Activated CD4-positive, alpha-beta T cell treated with anti-CD3 and anti-CD28 coated beads, Interleukin-10, Interleukin-2, amounts not matched to agents 100 ng/mL and 50 ng/mL, durations not matched to agents 16 hours and 8 hours (primary cell): Measurements from ENCODE around the gene NNAT.
"Not testable (repeated sequence)": the region's sequence is repeated elsewhere in the genome, so short reads cannot be mapped to it uniquely, and the experiment has no call there.

Experiments
- DNase-seq: peaks from one replicate; pipeline ENCODE4 v3.0.0-alpha.2; 2020

Gene NNAT

GRCh38 chr20:37521061-37521771 is at the start of gene NNAT:
Gene NNAT, plus strand, starts transcription at chr20:37521250. Its CDS starts 82 bp downstream, at chr20:37521332.
- no peak for DNase-seq

GRCh38 chr20:37471741-37472235 is 49.3 kb upstream of the NNAT start:
- DNase-seq = no peak

GRCh38 chr20:37472435-37472834 is 48.6 kb upstream of the NNAT start:
- not testable (repeated sequence) for DNase-seq

GRCh38 chr20:37473249-37474000 is 47.6 kb upstream of the NNAT start:
- no peak for DNase-seq

- no peak for DNase-seq
Measured at GRCh38 chr20:37474386-37474785, 46.7 kb upstream of the NNAT start.

GRCh38 chr20:37475252-37475651 is 45.8 kb upstream of the NNAT start:
- DNase-seq = no peak

GRCh38 chr20:37477041-37477440 is 44.0 kb upstream of the NNAT start:
- no peak for DNase-seq

GRCh38 chr20:37479266-37479665 is 41.8 kb upstream of the NNAT start:
- no peak for DNase-seq

GRCh38 chr20:37479925-37480691 is 40.9 kb upstream of the NNAT start:
- no peak for DNase-seq

GRCh38 chr20:37480919-37481318 is 40.1 kb upstream of the NNAT start:
- DNase-seq = no peak

GRCh38 chr20:37481610-37482009 is 39.4 kb upstream of the NNAT start:
- DNase-seq = no peak

GRCh38 chr20:37484331-37484730 is 36.7 kb upstream of the NNAT start:
- DNase-seq = no peak

GRCh38 chr20:37486209-37486608 is 34.8 kb upstream of the NNAT start:
- DNase-seq = not testable (repeated sequence)

GRCh38 chr20:37490663-37491350 is 30.2 kb upstream of the NNAT start:
- DNase-seq = no peak

GRCh38 chr20:37492096-37492625 is 28.9 kb upstream of the NNAT start:
- no peak for DNase-seq

GRCh38 chr20:37492945-37493344 is 28.1 kb upstream of the NNAT start:
- DNase-seq = no peak

GRCh38 chr20:37494301-37494700 is 26.7 kb upstream of the NNAT start:
- DNase-seq = no peak

- DNase-seq = no peak
Measured at GRCh38 chr20:37494796-37495195, 26.3 kb upstream of the NNAT start.

- no peak for DNase-seq
Measured at GRCh38 chr20:37498066-37498665, 22.9 kb upstream of the NNAT start.

- no peak for DNase-seq
Measured at GRCh38 chr20:37500311-37500710, 20.7 kb upstream of the NNAT start.

- no peak for DNase-seq
Measured at GRCh38 chr20:37501940-37502339, 19.1 kb upstream of the NNAT start.

- DNase-seq = no peak
Measured at GRCh38 chr20:37502654-37503053, 18.4 kb upstream of the NNAT start.
